Endothelial cell of umbilical vein (primary cell): Measurements from ENCODE around the gene CPNE1. TPM values are rescaled to one million over a fixed set of nuclear protein-coding genes. Genes with fewer than 3 reads are reported as not detected.

Experiments used
- BruUV-seq: library from RNA; stranded (reverse); fragments of 400-500 nt; replicated peaks from 2 replicates; lab custom pipeline; 2021; lab: Mats Ljungman, UMichigan
- CTCF ChIA-PET: fragments of 300-600, 350-600 bp; sonication (Branson Sonifier 250); formaldehyde crosslinking; loops from one replicate; lab custom pipeline; 2021; ENCODE audit warnings: antibody characterized with exemption, inconsistent platforms; lab: Charles Lee
- POLR2A ChIA-PET: fragments of 300-600, 350-600 bp; sonication (Branson Sonifier 250); formaldehyde crosslinking; loops from one replicate; lab custom pipeline; 2021; ENCODE audit warnings: antibody characterized with exemption, inconsistent platforms; lab: Charles Lee
- DNase-seq: peaks from one replicate; pipeline ENCODE4 v3.0.0-alpha.2; 2011; ENCODE audit warnings: low read depth, low spot score
- FAIRE-seq: peaks from 2 replicates; lab custom pipeline; 2011; peaks lifted over from hg19 to GRCh38; lab: Jason Lieb, UNC
- H2AFZ ChIP-seq: 2 replicates; pipeline ENCODE4 v1.6.0; 2012; ENCODE audit warnings: low read depth, low read length, control low read depth, inconsistent platforms
- H3K27ac ChIP-seq: 2 replicates; pipeline ENCODE4 v1.5.1; 2011; ENCODE audit warnings: low read depth, mild to moderate bottlenecking, control low read depth, low read length, moderate library complexity; ENCODE audit not compliant: insufficient read depth
- H3K27me3 ChIP-seq, 2 experiments: 2 replicates each; pipeline versions ENCODE4 v1.6.0 to v1.6.1; 2011; ENCODE audit warnings: low read length in 2 of 2, mixed read lengths in 1 of 2; ENCODE audit not compliant: control insufficient read depth in 2 of 2, insufficient read depth in 2 of 2
- H3K36me3 ChIP-seq, 2 experiments: 2 replicates in 1 of 2; 3 replicates in 1 of 2; pipeline ENCODE4 v1.5.1; 2011; ENCODE audit warnings: low read length in 2 of 2, mild to moderate bottlenecking in 1 of 2, moderate library complexity in 1 of 2; ENCODE audit not compliant: control insufficient read depth in 2 of 2, insufficient read depth in 2 of 2; ENCODE audit errors: extremely low read depth in 1 of 2
- H3K4me1 ChIP-seq: 3 replicates; pipeline ENCODE4 v1.5.1; 2011; ENCODE audit warnings: mild to moderate bottlenecking, low read length; ENCODE audit not compliant: control insufficient read depth, insufficient read depth; ENCODE audit errors: extremely low read depth
- H3K4me2 ChIP-seq: 2 replicates; pipeline ENCODE4 v1.6.1; 2011; ENCODE audit warnings: low read length, control low read depth, mixed read lengths; ENCODE audit not compliant: insufficient read depth
- H3K4me3 ChIP-seq, 3 experiments: fragments of 200-600 bp in 1 of 3; sonication (generic), shearing (Covaris generic) in 1 of 3; replicated peaks in 1 of 3; 2 replicates each; pipeline ENCODE4 v1.5.1; 2011 to 2016; ENCODE audit warnings: control low read depth in 3 of 3, low read length in 3 of 3, mild to moderate bottlenecking in 2 of 3, inconsistent platforms in 1 of 3, low read depth in 1 of 3, moderate library complexity in 1 of 3; ENCODE audit not compliant: insufficient read depth in 1 of 3
- H3K79me2 ChIP-seq: 2 replicates; pipeline ENCODE4 v1.6.0; 2012; ENCODE audit warnings: low read length, inconsistent platforms; ENCODE audit not compliant: control insufficient read depth, insufficient read depth
- H3K9ac ChIP-seq: replicated peaks from 2 replicates; pipeline ENCODE3; 2011; ENCODE audit warnings: low read length, control low read depth; ENCODE audit not compliant: insufficient read depth; ENCODE audit errors: extremely low read depth
- H3K9me1 ChIP-seq: replicated peaks from 3 replicates; pipeline ENCODE4 v1.6.0; 2011; ENCODE audit warnings: mild to moderate bottlenecking, low read length; ENCODE audit not compliant: control insufficient read depth, insufficient read depth; ENCODE audit errors: extremely low read depth
- H3K9me3 ChIP-seq: replicated peaks from 2 replicates; pipeline ENCODE4 v1.5.1; 2012; ENCODE audit warnings: low read length, inconsistent platforms; ENCODE audit not compliant: control insufficient read depth, insufficient read depth
- H4K20me1 ChIP-seq: replicated peaks from 2 replicates; pipeline ENCODE3; 2011; ENCODE audit warnings: mild to moderate bottlenecking, low read length; ENCODE audit not compliant: control insufficient read depth, insufficient read depth; ENCODE audit errors: extremely low read depth
- CTCF ChIP-seq, 2 donors: IDR thresholded peaks; 1 replicate in 1 of 2; 2 replicates in 1 of 2; pipeline ENCODE4 v1.5.1; 2011; ENCODE audit warnings: low read length in 2 of 2, mild to moderate bottlenecking in 2 of 2, moderate library complexity in 2 of 2, control low read depth in 1 of 2, inconsistent platforms in 1 of 2, low read depth in 1 of 2; ENCODE audit not compliant: insufficient read depth in 1 of 2; ENCODE audit errors: extremely low read depth in 1 of 2
- EZH2 ChIP-seq: IDR thresholded peaks from 2 replicates; pipeline ENCODE4 v1.6.1; 2012; ENCODE audit warnings: borderline replicate concordance, low read depth, mild to moderate bottlenecking, moderate library complexity, low read length, inconsistent platforms; ENCODE audit not compliant: severe bottlenecking
- FOS ChIP-seq: IDR thresholded peaks from 2 replicates; pipeline ENCODE4 v1.6.1; 2011; ENCODE audit warnings: mild to moderate bottlenecking, low read length, moderate library complexity, borderline replicate concordance; ENCODE audit not compliant: insufficient read depth
- GATA2 ChIP-seq: IDR thresholded peaks from 2 replicates; pipeline ENCODE4 v1.7.0; 2011; ENCODE audit warnings: low read depth, mild to moderate bottlenecking, moderate library complexity, mixed read lengths, low read length; ENCODE audit not compliant: insufficient read length, insufficient read depth
- JUN ChIP-seq: IDR thresholded peaks from 2 replicates; pipeline ENCODE4 v1.6.1; 2011; ENCODE audit warnings: borderline replicate concordance, low read depth; ENCODE audit not compliant: insufficient read length, insufficient read depth
- MAX ChIP-seq: IDR thresholded peaks from 2 replicates; pipeline ENCODE4 v1.6.1; 2011; ENCODE audit not compliant: insufficient read depth, insufficient read length
- MYC ChIP-seq: IDR thresholded peaks from one replicate; pipeline ENCODE4 v1.6.1; 2011; ENCODE audit warnings: mild to moderate bottlenecking, low read depth, low read length
- POLR2A ChIP-seq: IDR thresholded peaks from 2 replicates; pipeline ENCODE4 v1.6.1; 2012; ENCODE audit warnings: low read depth, mild to moderate bottlenecking, control low read depth, low read length
- POLR2AphosphoS5 ChIP-seq: IDR thresholded peaks from 2 replicates; pipeline ENCODE4 v1.6.1; 2012; ENCODE audit warnings: low read depth, mild to moderate bottlenecking, control low read depth, low read length, moderate library complexity; ENCODE audit not compliant: insufficient read depth
- dilution Hi-C: fragments of 300-500 bp; cut with MboI; formaldehyde crosslinking; loops from one replicate; pipeline ENCODE4 v1.15.0; 2019; ENCODE audit warnings: low sequenced_read_pairs; ENCODE audit not compliant: extremely low pct_ligation_motif_present
- intact Hi-C: fragments of 100-400 bp; cut with micrococcal nuclease; formaldehyde crosslinking; loops from one replicate; pipeline ENCODE4 v1.10.0; 2022
- polyA plus RNA-seq, 4 experiments: library from polyadenylated mRNA; depleted of rRNA in 3 of 4; stranded (reverse) in 3 of 4; unstranded in 1 of 4; fragments of >200 nt; gene quantifications; 2 replicates each; pipeline versions ENCODE4 v1.2.1 to v1.2.3, GENCODE V29; 2011 to 2012; ENCODE audit warnings: missing spikeins in 1 of 4
- total RNA-seq: library from RNA; stranded (reverse); gene quantifications from 2 replicates; pipeline ENCODE4 v1.2.3, GENCODE V29; 2021

The CPNE1 gene
- total and polyA plus RNA-seq, 2 donors (not counting 3 experiments of a cell fraction or from before 2014, with no cell fraction given), result 244 to 316 TPM

- DNase-seq, result no peak
- Histone ChIP-seq H3K27me3 (no peaks in the 10 kb centered on the region), H3K4me1 (no peaks in the 10 kb centered on the region), H3K9ac (no peak overlapping the region), H3K4me3 (no peak overlapping the region), H3K27ac (no peak overlapping the region), H3K9me3 (no peaks in the 10 kb centered on the region), H2AFZ (no peak overlapping the region), H3K36me3 (peaks cover 0 to 9% of the 10 kb centered on the region in 2 experiments), H4K20me1 (no peaks in the 10 kb centered on the region), H3K79me2 (no peaks in the 10 kb centered on the region), H3K4me2 (no peak overlapping the region), H3K9me1 (no peaks in the 10 kb centered on the region)
- dilution Hi-C loops (no loop called here), intact Hi-C loops (loop anchor here (10.0 kb wide), 1 partner anchor 175 kb away; no protein-coding TSS in a partner anchor)
- BruUV-seq, result no TSS peak
- ChIA-PET POLR2A (no interaction called here), CTCF (no interaction called here)
- no peak for FAIRE-seq
- TF ChIP-seq JUN (no peak), CTCF (IDR thresholded peaks at IDR 0.05; ENCODE audit: extremely low read depth in 1 of 2, insufficient read depth in 1 of 2, low read depth in 1 of 2, low read length in 2 of 2) (no peak), MYC (no peak), MAX (no peak), FOS (no peak), EZH2 (no peak), POLR2AphosphoS5 (no peak), GATA2 (no peak), POLR2A (no peak)
Measured at GRCh38 chr20:35690265-35690664, 25.6 kb upstream of the CPNE1 start.
